Fibroblast of skin of left biceps (primary cell): ENCODE results near the gene PNO1.

Experiments used
- DNase-seq, 2 experiments: peaks; one replicate each; pipeline ENCODE4 v3.0.0-alpha.2; 2013; ENCODE audit warnings: low read depth in 2 of 2

PNO1 gene

GRCh38 chr2:68193787-68194372 is 36.2 kb downstream of the PNO1 start:
- no peak for DNase-seq

GRCh38 chr2:68195096-68195495 is 37.4 kb downstream of the PNO1 start:
- no peak for DNase-seq

GRCh38 chr2:68196120-68196716 is 38.5 kb downstream of the PNO1 start:
- no peak for DNase-seq

- DNase-seq: no peak
Observed at GRCh38 chr2:68200157-68200787, 42.6 kb downstream of the PNO1 start.

GRCh38 chr2:68203587-68203986 is 45.9 kb downstream of the PNO1 start:
- DNase-seq: no peak

GRCh38 chr2:68206793-68207192 is 49.1 kb downstream of the PNO1 start:
- no peak for DNase-seq

- DNase-seq: no peak
Observed at GRCh38 chr2:68214381-68214780, 56.7 kb downstream of the PNO1 start.

GRCh38 chr2:68216454-68217310 is 59.0 kb downstream of the PNO1 start:
- peak; percentile 36 to 40 for DNase-seq

- no peak for DNase-seq
Observed at GRCh38 chr2:68217729-68218128, 60.0 kb downstream of the PNO1 start.

GRCh38 chr2:68218343-68218901 is 60.7 kb downstream of the PNO1 start:
- no peak for DNase-seq

GRCh38 chr2:68222287-68222686 is 64.6 kb downstream of the PNO1 start:
- DNase-seq: no peak

- DNase-seq: no peak
Observed at GRCh38 chr2:68223419-68223818, 65.7 kb downstream of the PNO1 start.

GRCh38 chr2:68225119-68225632 is 67.5 kb downstream of the PNO1 start:
- no peak for DNase-seq
